Measurements from ENCODE around the gene RAB42.

DNA sequence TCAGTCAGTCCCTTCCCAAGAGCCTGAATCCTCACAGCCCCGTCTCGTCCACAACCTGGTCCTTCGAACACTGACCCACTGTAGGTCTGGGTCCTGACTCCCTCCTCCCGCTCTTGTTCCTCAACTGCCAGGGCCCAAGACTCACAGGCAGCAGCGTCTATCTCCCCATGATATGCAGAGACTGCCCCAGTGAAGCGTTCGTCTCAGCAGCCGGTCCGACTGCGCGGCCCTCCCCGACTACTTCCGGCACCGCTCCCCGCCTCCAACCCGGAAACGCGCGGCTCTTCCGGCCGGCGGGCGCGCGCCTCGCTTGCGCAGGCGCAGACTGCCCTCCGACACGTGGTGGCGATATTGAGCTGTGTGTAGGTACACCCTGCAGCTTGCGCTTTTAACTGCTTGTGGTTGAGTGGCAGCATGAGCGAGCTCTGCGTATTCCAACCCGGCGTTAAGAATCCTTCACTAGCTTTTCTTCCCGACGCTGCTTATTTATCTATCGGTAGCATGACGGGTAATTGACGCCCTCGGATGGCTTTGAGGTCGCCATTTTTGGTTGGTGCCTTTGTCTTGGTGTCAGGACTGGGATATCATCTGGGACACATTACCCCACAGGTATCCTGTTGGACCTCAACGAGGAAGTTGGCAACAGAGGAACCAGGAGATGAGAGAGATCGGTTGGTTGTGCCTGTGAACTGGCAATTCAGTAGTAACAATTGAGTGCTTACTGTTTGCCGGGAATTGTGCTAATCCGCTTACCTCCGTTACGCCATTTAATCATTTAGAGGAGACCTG is 51.0 kb downstream of the RAB42 start, which contains the start of gene TAF12:
- TF ChIP-seq, protein P1, sequence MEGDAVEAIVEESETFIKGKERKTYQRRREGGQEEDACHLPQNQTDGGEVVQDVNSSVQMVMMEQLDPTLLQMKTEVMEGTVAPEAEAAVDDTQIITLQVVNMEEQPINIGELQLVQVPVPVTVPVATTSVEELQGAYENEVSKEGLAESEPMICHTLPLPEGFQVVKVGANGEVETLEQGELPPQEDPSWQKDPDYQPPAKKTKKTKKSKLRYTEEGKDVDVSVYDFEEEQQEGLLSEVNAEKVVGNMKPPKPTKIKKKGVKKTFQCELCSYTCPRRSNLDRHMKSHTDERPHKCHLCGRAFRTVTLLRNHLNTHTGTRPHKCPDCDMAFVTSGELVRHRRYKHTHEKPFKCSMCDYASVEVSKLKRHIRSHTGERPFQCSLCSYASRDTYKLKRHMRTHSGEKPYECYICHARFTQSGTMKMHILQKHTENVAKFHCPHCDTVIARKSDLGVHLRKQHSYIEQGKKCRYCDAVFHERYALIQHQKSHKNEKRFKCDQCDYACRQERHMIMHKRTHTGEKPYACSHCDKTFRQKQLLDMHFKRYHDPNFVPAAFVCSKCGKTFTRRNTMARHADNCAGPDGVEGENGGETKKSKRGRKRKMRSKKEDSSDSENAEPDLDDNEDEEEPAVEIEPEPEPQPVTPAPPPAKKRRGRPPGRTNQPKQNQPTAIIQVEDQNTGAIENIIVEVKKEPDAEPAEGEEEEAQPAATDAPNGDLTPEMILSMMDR (IDR thresholded peaks at IDR 0.05), result peak in 4 of 7 experiments; percentile 14 to 40 (median 23)
- TF ChIP-seq POLR2AphosphoS5 (IDR thresholded peaks at IDR 0.05), result peak; percentile 96 to 99 (median 97)
- TF ChIP-seq POLR2A (IDR thresholded peaks at IDR 0.05), result peak in 2 of 4 donors; percentile 87 to 95

Data from stomach (tissue), 4 donors.